Stimulated activated CD8-positive, alpha-beta memory T cell treated with anti-CD3 and anti-CD28 coated beads, Interleukin-4, amount 100 ng/mL, for 4 hours (primary cell): ENCODE measurements around the gene ATRAID.

Experiments
- DNase-seq, 2 donors: peaks; one replicate each; pipeline ENCODE4 v3.0.0-alpha.2; 2020; ENCODE audit warnings: low read depth in 2 of 2, low spot score in 1 of 2

Gene ATRAID

DNA sequence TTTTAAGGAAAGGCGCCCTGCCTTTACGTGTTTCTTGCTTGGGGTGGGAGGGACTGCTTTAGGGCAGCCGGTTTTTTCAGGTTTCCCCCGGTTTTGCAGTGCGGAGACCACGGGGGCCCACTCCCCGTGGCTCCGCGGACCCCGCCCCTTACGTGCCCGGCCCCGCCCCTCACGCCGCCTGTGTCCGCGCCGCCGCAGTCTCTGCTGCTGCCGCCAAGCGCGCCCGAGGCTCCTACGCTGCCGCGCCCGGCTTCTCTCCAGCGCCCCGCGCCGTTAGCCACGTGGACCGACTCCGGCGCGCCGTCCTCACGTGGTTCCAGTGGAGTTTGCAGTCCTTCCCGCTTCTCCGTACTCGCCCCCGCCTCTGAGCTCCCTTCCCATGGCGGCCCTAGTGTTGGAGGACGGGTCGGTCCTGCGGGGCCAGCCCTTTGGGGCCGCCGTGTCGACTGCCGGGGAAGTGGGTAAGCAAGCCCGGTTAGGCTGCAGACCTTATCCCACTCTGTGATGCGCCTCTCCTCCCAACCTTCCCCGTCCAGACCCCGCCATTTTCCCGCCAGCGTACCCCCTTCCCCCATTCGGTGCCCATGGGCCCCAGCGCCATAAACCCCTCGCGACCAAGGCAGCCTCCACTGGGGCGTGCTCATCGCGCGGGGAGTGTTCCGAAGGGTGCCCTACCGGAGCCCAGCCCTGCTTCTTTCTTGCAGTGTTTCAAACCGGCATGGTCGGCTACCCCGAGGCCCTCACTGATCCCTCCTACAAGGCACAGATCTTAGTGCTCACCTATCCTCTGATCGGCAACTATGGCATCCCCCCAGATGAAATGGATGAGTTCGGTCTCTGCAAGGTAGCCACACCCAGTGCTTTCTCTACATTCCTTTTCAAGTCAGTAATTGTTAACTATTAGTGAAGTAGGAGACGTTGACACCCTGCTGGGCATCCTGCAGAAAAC, 5.6 kb downstream of the ATRAID start, which contains the start of gene CAD:
Gene CAD (plus strand): TSS at position 197 of the 949 bp plus-strand sequence. CDS start 183 bp downstream, at position 380.
- peak; percentile 74 to 76 for DNase-seq

DNA sequence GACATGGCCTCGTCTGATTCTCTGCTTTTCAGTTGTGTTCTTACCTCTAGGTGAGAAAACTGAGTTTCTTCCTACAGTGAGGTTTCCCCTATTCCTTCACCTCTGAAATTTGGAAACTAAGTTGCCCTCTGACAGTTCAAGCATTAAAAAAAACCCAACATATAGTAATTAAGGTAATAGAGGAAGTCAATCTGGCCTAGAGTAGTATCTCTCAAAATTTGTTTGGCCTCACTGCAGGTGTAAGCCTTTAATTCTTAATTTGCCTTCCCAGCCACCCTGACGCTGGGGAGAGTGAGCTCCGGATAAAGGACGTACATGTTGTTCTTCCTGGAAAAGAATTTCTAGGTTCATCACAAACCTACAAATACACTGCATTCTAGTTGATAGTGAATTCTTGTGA, 6.8 kb downstream of the ATRAID start:
- DNase-seq: no peak

DNA sequence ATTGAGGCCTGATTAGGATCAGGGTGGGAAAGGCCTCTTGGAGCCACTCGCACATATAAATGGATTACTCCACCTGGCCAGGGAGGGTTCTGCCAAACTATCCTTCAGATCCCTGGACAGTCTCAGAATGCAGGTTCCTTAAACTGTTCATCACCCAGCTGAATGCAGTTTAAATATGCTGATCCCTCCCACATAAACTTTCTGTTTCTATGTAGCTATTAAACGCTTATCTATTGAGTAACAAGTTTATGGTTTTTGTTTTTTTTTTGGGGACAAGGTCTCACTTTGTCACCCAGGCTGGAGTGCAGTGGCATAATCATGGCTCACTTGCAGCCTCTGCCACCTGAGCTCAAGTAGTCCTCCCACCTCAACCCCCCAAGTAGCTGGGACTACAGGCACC, 7.2 kb downstream of the ATRAID start:
- no peak for DNase-seq

DNA sequence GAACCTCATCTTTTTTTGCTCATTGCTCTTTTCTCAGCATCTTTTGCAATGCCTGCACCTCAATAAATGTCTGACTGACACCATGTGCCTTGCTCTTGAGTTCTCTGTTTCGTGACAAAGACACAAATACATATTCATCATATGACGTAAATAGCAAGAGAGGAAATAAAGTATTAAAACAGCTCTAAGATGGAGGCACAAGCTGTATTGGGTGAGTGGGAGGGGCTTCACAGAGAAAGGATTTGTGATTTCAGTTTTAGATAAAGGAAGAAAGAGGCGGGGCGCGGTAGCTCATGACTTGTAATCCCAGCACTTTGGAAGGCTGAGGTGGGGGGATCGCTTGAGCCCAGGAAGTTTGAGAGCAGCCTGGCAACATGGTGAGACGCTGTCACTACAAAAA, 8.2 kb downstream of the ATRAID start:
- DNase-seq: no peak

DNA sequence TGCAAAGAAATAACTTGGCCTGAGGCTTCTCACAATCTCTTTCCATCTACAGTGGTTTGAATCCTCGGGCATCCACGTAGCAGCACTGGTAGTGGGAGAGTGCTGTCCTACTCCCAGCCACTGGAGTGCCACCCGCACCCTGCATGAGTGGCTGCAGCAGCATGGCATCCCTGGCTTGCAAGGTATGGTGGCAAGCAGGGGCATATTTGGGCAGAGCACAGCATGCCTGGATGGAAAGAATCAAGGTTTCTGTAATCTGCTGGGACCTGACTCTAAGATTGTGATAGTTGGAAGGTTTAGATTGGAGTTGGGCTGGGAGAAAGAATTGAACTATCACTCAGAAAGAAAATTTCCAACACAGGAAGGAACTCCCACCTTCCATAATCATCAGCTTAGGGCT, 9.3 kb downstream of the ATRAID start:
- DNase-seq: no peak

DNA sequence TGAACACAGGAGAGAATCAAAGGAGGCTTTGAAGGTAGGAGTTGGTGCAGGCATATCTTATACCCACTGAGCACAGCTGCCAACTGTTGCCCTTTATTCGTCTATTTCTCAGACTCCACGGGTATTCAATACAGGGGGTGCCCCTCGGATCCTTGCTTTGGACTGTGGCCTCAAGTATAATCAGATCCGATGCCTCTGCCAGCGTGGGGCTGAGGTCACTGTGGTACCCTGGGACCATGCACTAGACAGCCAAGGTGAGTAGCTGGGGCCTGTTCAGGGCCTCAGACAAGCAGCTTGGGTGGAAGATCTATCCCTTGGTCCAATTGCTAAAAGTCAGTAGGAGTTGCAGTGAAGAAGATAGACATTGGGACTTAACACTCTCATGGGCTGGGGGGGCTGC, 10.6 kb downstream of the ATRAID start:
- no peak for DNase-seq

DNA sequence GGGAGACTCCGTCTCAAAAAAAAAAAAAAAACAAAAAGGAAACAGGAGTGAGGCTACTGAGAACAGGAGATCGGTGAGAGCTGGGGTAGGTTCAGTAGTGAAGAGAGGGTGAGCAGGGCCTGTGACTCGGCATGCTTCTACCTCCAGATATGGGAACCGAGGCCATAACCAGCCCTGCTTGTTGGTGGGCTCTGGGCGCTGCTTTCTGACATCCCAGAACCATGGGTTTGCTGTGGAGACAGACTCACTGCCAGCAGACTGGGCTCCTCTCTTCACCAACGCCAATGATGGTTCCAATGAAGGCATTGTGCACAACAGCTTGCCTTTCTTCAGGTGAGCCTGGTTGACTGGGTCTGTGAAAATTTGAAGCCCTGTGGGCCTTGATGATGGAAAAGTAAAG, 11.6 kb downstream of the ATRAID start:
- no peak for DNase-seq

DNA sequence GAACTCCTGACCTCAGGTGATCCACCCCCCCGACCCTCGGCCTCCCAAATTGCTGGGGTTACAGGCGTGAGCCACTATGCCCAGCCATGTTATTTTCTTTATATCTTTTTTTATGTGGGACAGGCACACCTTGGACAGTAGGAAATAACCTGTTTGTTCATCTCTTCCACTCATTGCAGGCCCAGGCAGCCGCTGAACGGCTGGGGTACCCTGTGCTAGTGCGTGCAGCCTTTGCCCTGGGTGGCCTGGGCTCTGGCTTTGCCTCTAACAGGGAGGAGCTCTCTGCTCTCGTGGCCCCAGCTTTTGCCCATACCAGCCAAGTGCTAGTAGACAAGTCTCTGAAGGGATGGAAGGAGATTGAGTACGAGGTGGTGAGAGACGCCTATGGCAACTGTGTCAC, 13.7 kb downstream of the ATRAID start:
- DNase-seq: no peak

DNA sequence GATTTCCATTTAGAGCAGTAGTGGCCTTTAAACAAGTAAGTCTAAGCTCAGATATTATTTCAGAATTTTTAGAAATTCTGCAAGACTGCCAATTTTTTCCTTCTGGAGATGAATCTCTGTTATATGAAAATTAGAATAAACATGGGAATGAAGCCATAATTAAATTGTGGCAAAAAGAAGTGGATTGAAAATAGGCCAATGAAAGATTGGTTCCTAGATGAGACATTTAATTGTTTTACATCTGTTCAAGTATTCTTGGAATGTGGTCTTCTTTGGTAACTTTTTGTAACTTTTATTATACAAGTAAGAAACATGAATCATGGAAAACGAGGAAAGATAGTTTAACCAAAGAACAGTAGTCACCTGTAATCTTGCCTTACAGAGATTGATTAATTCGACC, 15.7 kb downstream of the ATRAID start:
- no peak for DNase-seq

DNA sequence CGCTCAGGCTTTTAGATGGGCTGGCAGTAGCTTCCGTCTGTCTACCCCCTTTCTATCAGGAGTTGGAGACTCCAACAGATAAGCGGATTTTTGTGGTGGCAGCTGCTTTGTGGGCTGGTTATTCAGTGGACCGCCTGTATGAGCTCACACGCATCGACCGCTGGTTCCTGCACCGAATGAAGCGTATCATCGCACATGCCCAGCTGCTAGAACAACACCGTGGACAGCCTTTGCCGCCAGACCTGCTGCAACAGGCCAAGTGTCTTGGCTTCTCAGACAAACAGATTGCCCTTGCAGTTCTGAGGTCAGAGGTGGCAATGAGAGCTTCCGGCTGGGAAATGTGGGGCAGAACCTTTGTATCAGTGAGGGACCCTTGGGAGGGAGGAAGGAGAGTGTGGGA, 20.1 kb downstream of the ATRAID start:
- no peak for DNase-seq

DNA sequence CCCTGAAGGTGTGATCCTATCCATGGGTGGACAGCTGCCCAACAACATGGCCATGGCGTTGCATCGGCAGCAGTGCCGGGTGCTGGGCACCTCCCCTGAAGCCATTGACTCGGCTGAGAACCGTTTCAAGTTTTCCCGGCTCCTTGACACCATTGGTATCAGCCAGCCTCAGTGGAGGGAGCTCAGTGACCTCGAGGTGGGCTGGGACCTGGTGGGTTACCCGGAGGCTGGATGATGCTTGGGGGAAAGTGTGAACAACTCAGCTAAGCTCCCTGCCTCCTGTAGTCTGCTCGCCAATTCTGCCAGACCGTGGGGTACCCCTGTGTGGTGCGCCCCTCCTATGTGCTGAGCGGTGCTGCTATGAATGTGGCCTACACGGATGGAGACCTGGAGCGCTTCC, 21.5 kb downstream of the ATRAID start:
- DNase-seq: no peak

DNA sequence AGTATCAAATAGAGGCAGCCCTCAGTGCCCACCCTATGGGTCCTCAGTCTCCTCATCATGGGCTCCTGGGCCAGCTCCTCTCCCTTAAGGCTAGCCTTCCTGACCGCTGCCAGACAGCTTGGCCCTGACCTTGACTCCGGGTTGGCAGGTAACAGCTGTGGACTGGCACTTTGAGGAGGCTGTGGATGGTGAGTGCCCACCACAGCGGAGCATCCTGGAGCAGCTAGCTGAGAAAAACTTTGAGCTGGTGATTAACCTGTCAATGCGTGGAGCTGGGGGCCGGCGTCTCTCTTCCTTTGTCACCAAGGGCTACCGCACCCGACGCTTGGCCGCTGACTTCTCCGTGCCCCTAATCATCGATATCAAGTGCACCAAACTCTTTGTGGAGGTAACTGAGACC, 24.3 kb downstream of the ATRAID start:
- DNase-seq: no peak

DNA sequence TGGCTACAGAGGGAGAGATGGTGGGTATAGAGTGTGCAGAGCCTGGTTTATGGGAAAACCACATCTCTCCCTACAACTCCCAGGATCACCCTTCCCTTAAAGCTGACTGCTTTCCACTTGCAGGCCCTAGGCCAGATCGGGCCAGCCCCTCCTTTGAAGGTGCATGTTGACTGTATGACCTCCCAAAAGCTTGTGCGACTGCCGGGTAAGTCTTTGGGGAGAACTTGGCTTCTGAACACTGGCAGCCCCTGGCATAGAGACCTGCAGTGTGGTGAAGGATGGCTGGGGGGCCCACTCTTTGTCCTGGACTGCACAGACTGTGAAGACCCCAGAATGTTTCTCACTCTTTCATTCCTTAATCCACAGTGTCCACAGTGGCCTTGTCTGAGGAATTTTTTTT, 24.8 kb downstream of the ATRAID start:
- no peak for DNase-seq

DNA sequence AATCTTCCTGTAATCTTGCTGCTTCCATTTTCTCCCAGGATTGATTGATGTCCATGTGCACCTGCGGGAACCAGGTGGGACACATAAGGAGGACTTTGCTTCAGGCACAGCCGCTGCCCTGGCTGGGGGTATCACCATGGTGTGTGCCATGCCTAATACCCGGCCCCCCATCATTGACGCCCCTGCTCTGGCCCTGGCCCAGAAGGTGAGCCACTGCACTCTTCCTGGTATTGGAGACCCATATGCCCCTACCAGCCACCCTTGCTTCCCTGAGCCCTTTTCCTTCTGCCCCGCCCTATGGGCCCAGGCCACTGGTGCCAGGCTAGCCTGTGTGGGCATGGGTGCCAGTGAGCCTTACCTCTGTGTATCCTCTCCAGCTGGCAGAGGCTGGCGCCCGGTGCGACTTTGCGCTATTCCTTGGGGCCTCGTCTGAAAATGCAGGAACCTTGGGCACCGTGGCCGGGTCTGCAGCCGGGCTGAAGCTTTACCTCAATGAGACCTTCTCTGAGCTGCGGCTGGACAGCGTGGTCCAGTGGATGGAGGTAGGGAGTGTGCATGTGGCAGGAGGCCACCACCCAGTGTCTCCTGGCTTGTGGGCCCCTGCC, 25.6 kb downstream of the ATRAID start:
- no peak for DNase-seq

DNA sequence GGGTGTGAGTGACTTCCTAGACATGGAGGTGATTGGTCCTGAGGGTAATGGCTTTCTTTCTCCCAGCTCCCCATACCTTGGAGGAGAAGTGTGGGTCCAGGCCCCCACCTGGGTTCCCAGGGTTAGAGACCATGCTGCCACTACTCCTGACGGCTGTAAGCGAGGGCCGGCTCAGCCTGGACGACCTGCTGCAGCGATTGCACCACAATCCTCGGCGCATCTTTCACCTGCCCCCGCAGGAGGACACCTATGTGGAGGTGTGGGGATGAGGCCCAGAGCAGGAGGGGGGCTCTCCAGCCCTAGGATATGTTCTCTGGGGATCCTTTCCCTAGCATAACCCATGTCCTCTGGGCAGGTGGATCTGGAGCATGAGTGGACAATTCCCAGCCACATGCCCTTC, 27.1 kb downstream of the ATRAID start:
- no peak for DNase-seq

DNA sequence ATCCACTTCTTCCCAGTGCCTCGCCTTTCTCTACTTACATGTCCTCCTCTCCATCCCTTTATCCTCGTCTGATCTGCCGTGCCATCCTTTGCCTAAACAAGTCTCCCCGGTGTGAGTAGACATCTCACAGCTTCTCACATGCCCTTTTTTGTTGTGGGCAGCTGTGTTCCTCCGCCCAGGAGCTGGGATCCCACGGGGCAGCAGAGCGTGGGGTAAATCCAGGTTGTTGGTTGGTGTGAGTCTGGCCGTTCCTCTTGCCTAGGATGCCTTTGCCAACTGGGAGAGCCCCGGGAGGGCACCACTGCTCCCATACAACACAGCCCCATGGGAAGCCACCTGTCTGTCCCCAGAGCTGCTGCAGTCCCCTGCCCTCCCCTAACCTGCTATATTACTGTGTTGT, 28.6 kb downstream of the ATRAID start:
- no peak for DNase-seq

DNA sequence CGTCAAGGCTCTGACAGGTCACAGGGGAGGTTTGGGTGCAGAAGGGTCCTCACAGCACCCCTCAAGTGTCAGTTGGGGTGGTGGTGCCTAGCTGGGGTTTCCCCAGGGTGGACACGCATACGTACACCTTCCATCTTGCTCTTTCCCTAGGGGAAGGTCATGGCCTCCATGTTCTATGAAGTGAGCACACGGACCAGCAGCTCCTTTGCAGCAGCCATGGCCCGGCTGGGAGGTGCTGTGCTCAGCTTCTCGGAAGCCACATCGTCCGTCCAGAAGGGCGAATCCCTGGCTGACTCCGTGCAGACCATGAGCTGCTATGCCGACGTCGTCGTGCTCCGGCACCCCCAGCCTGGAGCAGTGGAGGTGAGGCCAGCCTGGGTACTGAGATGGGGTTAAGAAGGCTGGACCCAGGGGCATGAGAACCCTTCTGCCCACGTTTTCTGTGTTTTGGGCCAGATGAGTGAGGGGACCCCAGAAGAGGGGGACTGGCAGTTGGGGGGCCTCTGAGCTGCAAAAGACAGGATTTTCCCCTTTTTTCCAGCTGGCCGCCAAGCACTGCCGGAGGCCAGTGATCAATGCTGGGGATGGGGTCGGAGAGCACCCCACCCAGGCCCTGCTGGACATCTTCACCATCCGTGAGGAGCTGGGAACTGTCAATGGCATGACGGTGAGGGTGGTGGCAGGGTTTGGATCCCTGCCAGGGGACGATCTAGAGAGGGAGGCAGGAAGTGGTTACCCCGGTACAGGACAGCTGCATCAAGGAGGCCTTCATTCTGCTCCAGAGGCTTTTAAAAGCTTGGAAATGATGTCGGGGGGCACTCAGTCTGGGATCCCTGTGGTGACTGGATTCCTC, 30.1 kb downstream of the ATRAID start:
- DNase-seq: no peak

DNA sequence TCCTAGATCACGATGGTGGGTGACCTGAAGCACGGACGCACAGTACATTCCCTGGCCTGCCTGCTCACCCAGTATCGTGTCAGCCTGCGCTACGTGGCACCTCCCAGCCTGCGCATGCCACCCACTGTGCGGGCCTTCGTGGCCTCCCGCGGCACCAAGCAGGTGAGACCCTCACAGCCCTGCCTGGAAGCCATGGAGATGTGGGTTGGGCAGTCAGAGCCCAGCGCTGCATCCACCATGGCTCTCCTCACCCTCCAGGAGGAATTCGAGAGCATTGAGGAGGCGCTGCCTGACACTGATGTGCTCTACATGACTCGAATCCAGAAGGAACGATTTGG, 30.7 kb downstream of the ATRAID start:
- DNase-seq: no peak

DNA sequence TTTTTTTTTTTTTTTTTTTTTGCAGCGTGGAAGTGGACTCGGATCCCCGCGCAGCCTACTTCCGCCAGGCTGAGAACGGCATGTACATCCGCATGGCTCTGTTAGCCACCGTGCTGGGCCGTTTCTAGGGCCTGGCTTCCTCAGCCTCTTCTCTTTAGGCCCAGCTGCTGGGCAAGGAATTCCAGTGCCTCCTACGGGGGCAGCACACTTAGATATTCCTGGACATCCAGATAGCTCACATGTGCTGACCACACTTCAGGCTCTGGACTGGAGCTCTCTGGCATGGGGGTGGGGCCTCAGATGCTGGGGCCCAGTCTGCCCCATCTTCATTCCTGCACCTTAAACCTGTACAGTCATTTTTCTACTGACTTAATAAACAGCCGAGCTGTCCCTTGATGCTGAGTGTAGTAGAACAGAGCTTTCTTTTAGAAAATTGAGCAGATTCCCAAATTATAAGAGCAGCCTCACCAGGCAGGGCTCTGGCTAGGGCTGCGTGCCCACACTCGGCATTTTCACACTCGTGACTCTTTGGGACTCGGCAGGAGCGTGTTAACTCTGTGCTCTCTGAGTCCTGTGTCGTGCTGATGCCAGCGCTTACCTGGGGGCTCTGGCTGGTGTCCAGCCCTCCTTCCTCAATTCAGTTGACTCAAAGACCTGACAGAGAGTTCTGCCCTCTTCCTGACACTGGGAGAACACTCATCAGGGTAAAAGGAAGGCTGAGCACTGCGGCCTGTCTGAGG, 31.7 kb downstream of the ATRAID start:
- DNase-seq: no peak

DNA sequence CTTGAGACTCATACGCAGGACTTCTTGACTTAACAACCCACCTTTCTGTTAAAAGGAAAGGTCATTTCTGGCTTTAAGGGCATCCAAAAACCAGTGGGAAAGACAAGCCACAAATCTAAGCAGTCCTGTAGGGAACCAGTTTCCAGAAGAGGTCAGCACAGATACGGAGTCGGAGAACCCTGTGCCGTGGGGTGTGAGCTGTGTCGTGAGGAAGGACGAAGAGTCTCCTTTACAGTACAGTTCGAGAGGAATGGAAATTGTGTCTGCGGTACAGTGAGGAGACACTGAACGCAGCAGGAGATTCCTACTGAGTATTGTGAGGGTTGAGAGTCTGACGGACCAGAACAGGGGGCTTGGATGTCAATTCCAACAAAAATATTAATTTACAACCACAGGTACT, 33.3 kb downstream of the ATRAID start:
- no peak for DNase-seq

DNA sequence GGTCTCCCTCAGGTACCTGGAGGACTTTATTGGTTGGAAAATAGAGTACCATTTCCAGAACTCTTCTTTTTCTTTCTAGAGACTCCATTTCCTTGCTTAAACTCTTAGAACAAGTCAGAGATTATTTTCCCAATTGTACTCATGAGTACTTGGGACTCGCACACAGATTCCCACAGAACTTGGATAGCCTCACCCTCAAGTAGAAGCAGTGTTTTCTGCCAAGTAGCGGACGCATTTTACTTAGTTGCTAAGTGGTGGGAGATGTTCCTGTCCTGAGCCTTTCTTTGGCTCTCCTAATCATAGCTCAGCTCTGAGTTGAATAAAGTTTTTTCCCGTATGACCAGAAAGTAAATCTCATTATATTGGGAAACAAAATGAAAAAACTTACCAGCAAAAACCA, 33.8 kb downstream of the ATRAID start:
- DNase-seq: no peak
